NCI-H446 (cell line): ENCODE data around the gene SGF29.
"Not testable (repeated sequence)": the region's sequence is repeated elsewhere in the genome, so short reads cannot be mapped to it uniquely, and the experiment has no call there.

Experiments used
- DNase-seq, 2 experiments: peaks; one replicate each; lab custom pipeline; 2025; lab: John Stamatoyannopoulos, UW

Gene SGF29

GRCh38 chr16:28553776-28554633 is at the start of gene SGF29:
Gene SGF29 (plus strand): TSS chr16:28553920. CDS start chr16:28581070, 27,150 bp downstream.
- DNase-seq = peak; percentile 91 to 96

DNA sequence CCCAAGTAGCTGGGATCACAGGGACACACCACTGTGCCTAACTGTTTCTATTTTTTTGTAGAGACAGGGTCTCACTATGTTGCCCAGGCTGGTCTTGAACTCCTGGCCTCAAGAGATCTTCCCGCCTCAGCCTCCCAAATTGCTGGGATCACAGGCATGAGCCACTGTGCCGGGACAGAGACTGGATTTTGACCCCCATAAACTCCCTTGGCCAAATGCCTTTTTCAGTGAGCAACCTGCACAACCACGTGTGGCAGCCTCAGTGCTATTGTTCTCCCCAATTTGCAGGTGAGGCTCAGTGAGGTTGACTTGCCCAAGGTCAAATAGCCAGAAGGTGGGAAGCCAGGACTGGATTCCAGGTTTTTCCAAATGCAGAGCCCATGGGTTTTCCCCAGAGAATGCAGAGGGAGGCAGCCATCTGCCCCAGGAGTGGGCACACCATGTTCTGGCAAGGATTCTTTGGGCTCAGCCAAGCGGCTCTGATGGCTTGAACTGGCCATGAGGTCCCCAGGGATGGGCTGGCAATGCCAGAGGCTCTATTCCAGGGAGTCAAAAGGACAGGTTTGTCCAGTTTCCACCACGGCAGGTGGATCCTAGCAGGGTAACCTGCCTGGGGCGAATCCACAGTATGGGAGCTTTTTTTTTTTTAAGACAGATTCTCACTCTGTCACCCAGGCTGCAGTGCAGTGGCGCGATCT is 48.9 kb upstream of the SGF29 start:
- peak in 1 of 2 experiments; percentile 75 for DNase-seq

GRCh38 chr16:28505489-28506137 is 48.1 kb upstream of the SGF29 start:
- DNase-seq = no peak

- no peak for DNase-seq
Observed at GRCh38 chr16:28511031-28511430, 42.7 kb upstream of the SGF29 start.

GRCh38 chr16:28511801-28512789 is 41.6 kb upstream of the SGF29 start:
- no peak for DNase-seq

- no peak for DNase-seq
Observed at GRCh38 chr16:28513484-28514181, 40.1 kb upstream of the SGF29 start.

GRCh38 chr16:28514246-28514645 is 39.5 kb upstream of the SGF29 start:
- no peak for DNase-seq

GRCh38 chr16:28520672-28521071 is 33.0 kb upstream of the SGF29 start:
- DNase-seq = no peak

- no peak for DNase-seq
Observed at GRCh38 chr16:28521436-28521835, 32.3 kb upstream of the SGF29 start.

- no peak for DNase-seq
Observed at GRCh38 chr16:28522792-28523191, 30.9 kb upstream of the SGF29 start.

DNA sequence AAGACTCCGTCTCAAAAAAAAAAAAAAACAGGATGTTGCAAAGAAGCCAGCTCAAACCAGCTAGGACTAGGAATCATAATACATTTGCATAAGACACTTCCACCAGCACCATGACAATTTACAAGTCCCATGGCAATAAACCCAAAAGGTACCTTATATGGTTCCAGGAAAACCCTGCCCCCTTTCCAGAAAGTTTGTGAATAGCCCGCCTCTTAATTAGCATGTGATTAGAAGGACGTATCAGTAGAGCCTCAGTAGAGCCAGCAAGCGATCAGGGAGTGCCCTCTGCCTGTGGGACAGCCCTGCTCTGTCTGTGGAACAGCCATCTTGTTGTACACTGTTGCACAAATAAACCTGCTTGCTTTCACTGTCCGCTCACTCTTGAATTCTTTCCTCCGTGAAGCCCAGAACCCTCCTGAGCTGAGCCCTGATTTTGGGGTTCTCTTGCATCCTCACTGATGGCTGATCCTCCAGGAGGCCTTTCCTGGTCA is 29.0 kb upstream of the SGF29 start:
- no peak for DNase-seq

DNA sequence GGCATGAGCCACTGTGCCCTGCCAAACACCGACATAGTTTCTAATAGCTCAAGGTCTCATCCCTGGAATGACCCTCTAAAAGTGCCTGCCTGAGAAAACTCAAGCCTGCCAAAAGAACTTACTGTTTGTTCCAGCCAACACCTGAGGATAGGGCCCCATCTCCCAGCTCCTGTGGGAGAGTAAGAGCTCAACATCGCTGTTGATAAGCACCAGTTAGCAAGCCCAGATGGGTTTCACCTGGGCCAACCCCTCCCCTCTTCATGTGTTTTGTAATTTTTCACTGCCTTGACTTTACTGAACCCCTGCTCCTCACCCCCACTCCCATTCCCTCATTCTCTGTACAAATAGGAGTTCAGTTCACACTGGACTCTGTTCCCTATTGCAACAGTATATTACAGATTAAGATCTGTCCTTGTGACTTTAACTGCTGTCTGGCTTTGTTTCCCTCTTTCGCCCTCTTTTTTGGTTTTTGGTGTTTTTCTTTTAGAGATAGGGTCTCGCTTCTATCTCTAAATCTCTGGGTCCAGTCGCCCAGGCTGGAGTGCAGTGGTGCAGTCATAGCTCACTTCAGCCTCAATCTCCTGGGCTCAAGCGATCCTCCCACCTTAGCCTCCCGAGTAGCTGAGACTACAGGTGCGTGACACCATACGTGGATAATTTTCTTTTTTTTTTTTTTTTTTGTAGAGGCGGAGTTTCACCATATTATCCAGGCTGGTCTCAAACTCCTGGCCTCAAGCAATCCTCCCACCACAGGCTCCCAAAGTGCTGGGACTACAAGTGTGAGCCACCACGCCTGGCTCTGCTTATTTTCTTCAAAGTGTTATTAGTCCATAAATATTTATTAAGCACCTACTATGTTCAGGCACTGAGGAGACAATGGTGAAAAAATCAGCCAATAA is 27.3 kb upstream of the SGF29 start:
- no peak for DNase-seq

DNA sequence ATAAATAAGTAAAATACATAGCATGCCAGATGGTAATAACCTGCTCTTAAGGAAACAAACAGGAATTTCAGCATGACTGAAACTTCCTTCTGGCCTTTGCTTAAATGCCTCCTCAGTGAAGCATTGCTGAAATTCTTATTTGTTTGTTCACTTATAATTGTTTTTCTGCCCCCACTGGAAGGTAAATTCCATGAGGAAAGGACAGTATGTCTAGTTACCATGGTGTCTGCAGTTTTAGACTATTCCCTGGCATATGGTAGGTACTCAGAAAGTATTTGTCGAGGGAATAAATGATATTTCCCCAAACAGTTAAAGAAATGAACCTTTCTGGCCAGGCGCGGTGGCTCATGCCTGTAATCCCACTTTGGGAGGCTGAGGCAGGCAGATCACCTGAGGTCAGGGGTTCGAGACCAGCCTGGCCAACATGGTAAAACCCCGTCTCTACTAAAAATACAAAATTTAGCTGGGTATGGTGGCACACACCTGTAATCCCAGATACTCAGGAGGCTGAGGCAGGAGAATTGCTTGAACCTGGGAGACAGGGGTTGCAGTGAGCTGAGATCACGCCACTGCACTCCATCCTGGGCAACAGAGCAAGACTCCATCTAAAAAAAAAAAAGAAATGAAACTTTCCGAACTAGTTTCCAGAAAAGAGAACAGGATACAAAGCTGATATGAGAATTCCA is 26.5 kb upstream of the SGF29 start:
- not testable (repeated sequence) for DNase-seq

- DNase-seq = no peak
Observed at GRCh38 chr16:28527985-28528384, 25.7 kb upstream of the SGF29 start.

DNA sequence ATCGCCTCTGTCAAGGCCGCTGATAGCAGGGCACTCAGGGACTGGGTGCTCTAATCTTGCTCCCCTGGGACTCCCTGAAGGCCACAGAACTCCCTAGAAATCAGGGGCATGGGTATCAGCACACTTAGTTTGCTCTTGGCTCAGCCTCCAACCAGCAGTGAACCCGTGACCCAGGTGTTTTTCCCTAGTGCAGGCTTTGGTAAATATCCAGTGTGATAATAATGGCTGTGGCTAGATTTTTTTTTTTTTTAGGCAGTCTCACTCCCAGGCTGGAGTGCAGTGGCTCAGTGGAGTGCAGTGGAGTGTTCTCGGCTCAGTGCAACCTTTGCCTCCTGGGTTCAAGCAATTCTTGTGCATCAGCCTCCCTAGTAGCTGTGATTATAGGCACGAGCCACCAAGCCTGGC is 25.3 kb upstream of the SGF29 start:
- no peak for DNase-seq

GRCh38 chr16:28529124-28529523 is 24.6 kb upstream of the SGF29 start:
- no peak for DNase-seq

GRCh38 chr16:28531777-28532744 is 21.7 kb upstream of the SGF29 start:
- no peak for DNase-seq
